GM21529 (cell line): ENCODE data around the gene NOVA2.

Source experiments
- ATAC-seq: cut with Tn5 transposase; IDR thresholded peaks from one replicate; pipeline ENCODE4 v1.9.1; 2021; ENCODE audit not compliant: unreplicated experiment

NOVA2 gene

GRCh38 chr19:46002678-46003275 is 29.1 kb upstream of the NOVA2 start:
- ATAC-seq, result no peak

- no peak for ATAC-seq
These were observed 27.0 kb upstream of the NOVA2 start for GRCh38 chr19:46000491-46001246.

GRCh38 chr19:45999653-46000121 is 26.0 kb upstream of the NOVA2 start:
- no peak for ATAC-seq

GRCh38 chr19:45998834-45999233 is 25.2 kb upstream of the NOVA2 start:
- ATAC-seq, result no peak

GRCh38 chr19:45996933-45997332 is 23.3 kb upstream of the NOVA2 start:
- ATAC-seq, result no peak

GRCh38 chr19:45995715-45996385 is 22.2 kb upstream of the NOVA2 start:
- ATAC-seq, result no peak

GRCh38 chr19:45994998-45995714 is 21.5 kb upstream of the NOVA2 start, which contains the start of gene CCDC61:
Gene CCDC61 (plus strand): TSS chr19:45995467. CDS start chr19:46003019, 7,552 bp downstream.
- ATAC-seq, result peak; percentile 97

- ATAC-seq, result no peak
These were observed 20.9 kb upstream of the NOVA2 start for GRCh38 chr19:45994456-45994997.

- ATAC-seq, result no peak
These were observed 16.6 kb upstream of the NOVA2 start for GRCh38 chr19:45990113-45990728.

- no peak for ATAC-seq
These were observed 11.7 kb upstream of the NOVA2 start for GRCh38 chr19:45985321-45985720.

GRCh38 chr19:45981350-45981749 is 7.7 kb upstream of the NOVA2 start:
- no peak for ATAC-seq

GRCh38 chr19:45978156-45978555 is 4.5 kb upstream of the NOVA2 start:
- ATAC-seq, result no peak

GRCh38 chr19:45976178-45976577 is 2.5 kb upstream of the NOVA2 start:
- ATAC-seq, result no peak

GRCh38 chr19:45975306-45976070 is 1.8 kb upstream of the NOVA2 start:
- no peak for ATAC-seq

- no peak for ATAC-seq
These were observed 621 bp downstream of the NOVA2 start for GRCh38 chr19:45972947-45973540.

GRCh38 chr19:45972081-45972946 is 1.4 kb downstream of the NOVA2 start:
- no peak for ATAC-seq

- no peak for ATAC-seq
These were observed 2.3 kb downstream of the NOVA2 start for GRCh38 chr19:45971260-45971902.

GRCh38 chr19:45969676-45970075 is 4.0 kb downstream of the NOVA2 start:
- ATAC-seq, result no peak
